ENCODE results near the gene IGSF21.

Gene IGSF21

DNA sequence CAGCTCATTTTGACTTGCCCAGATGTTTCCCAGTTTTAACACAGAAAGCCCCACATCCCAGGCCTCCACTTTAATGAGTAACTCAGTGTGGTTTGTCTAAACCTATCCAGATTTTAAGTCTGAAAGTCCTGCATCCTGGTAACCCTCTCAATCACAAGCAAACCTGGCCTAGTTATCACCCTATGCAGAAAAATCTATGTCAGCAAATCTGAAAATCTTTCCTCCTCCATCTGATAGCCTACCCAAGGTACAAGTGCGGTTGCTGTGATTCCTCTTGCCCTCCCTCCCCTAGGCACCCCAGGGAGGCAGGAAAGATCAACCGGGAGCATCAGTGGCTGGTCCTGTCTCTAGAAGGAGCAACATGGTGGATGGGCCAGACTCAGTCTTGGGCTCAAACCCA is 163.7 kb downstream of the IGSF21 start:
- no peak for DNase-seq

DNA sequence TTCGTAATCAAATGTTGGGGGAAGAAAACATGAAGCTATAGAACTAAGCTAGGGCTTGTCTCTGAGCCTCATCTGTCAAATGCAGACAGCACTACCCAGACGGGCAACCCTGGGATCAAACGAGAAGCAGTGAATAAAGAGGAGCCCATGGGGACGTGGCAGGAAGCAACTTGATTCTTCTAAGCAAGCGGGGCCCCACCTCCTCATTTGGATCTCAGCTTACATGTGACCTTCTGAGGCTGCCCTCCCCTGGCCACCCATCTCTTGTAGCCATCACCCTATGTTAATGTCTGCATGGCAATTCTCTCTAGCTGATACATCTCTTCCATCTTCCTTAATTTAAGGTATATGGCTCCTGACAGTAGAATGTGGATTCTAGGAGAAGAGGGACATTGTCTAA is 171.3 kb downstream of the IGSF21 start:
- no peak for DNase-seq

DNA sequence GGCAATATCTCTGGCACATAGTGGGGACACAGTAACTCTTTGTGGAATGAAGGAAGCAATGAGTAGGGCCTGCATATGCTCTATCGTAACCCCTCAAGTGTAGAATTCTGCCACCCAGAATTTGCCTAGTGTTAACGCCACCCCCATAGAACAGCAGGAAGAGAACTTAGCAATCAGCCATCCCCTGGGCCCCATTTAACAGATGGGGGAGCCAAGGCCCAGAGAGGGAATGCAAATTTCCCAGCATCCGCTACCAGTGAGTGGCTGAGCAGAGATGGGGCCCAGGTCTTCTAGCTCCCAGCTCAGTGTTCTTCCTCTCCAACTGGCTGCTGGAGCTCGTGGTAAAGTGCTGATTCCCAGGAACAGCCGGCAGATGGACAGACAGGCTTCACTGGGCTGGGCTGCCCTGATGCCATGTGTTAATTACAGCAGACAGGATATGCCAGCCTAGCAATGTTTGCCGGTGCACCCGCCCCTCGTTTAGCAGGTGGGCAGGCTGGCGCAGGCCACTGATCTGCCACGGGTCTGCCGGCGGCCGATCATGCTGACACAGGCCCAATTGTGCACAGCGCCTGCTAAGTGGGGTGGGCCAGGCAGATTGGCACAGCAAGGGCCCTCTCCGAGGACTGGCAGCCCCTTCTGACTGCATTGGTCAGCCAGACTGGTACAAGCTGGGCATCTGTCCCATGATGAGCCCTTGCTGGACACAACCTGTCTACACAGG is 171.9 kb downstream of the IGSF21 start:
- DNase-seq = no peak

DNA sequence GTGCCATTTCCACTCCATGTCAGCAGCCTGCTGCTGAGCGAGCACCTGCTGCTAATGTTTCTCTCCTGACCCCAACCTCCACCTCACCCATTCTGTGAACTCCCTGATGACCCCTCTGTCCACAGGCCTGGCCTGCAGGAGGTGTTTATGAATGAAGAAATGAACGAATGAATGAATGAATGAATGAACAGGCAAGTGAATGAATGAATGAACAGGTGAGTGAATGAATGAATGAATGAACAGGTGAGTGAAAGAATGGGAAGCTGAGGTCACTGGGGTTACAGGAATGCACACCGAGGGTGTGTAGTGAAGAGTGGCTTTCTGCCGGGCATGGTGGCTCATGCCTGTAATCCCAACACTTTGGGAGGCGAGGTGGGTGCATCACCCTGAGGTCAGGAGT is 173.4 kb downstream of the IGSF21 start:
- DNase-seq = no peak

DNA sequence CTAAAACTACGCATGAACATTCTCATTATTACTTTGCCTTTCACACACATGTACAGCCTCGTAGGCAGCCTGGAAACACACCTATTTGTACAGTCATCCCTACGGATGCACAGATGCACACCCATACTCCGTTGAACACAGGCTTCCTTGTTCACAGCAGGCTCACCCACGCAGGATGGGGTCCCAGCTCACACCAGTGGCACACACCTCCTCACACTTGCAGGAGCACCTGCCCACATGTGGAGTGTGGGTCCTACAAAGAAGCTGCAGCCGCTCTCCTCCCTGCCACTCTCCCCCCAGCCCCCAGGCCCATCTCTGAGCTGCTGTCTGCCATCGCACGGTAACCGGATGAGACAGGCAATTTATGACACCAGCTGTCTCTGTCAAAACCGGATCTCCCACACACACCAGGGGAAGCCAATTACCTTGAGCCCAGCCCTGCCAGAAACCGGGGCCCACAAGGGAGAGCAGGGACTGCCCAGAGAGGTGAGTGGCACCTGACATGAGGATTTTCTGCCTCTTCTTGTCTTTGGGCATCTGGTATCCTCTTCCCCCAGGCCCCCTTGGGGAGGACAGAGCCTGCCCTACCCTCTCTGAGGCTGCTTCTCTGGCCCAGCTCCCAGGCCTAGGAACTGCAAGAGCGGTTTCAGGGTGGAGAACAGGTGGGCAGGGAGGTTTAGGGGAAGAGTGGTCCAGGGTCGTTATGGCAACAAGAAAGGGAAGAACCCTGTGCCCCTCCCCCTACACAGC is 175.4 kb downstream of the IGSF21 start:
- DNase-seq = no peak

DNA sequence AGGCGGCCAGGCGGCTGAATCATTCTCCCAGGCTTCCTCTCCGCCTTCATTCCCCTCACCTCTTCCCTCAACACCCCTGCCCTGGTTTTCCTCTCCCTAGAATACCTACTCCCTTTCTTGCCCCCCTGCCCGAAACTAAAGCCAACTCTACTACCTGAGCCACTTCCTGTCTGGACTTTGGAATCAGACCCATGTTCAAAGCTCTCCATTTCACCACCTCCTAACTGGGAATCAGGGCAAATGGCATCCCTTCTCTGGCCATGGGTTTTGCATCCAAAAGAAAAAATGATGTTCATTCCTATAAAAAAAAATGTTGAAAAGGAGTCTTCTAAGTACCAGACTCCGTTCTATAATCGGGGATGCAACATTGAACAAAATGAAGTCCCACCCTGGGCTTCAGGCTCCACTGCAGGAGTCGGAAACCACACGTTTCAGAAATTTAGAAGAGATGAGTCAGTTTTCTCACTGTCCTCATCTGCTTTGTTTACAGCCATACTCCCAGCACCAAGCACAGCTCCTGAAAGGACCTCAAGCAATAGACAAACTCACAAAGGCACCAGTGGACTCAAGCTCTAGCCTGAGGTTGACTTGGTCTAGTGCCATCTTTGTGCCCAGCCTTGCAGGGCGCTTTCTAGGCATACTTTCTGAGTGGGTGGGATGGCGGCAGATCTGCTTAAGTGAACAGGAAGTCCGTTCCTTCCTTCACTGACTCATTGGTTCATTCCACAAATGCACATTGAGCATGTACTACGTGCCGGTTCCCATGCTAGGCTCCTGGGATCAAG is 176.2 kb downstream of the IGSF21 start:
- DNase-seq = no peak

DNA sequence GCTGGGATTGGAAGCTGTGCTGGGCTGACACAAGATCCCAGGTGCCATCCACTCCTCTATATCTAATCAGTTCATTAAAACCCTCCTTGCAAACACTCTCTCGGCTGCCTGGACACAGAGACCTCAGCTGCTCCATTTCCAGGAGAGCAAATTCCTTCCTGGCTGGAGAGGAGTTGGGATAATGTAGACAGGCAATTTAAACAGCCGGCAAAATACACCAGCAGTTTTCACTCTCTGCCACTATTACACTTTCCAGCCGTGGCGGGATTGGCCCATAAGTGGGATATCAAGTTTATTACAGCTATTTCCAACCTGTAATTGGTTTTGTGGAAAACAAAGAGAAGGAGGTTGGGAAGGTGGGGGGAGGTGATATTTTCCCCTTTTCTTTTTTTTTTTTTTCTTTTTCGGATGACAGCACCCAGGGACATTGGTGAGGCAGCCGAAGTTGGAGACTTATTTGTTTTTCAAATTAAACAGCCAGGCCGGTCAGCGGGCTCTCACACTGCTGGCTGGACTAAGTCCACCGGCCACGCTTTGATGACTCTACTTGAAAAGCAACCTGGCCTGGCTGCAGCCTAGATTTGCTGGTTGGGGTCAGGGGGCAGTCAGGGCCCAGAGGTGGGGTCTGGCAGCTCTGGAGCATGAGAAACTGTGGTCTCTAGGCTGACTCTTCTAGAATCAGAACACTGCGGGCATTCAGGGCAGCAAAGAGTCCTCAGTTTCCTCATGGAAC is 177.4 kb downstream of the IGSF21 start:
- no peak for DNase-seq

DNA sequence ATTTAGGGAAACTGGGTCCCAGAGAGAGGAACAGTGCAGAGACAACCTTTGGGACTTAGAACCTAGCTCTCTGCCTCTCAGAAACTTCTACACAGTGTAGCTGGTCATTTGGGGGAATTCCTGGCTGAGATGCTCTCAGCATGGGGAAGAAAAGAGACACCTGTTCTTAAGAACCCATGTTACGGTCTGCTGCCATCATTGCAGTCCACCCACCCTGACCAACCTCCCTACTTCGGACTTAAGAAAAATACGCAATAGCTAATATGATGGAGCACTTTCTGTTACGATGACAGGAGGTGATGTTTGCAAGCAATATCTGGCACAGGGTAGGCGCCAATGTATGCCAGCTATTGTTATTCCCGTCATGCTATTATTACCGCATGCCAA is 177.9 kb downstream of the IGSF21 start:
- no peak for DNase-seq

DNA sequence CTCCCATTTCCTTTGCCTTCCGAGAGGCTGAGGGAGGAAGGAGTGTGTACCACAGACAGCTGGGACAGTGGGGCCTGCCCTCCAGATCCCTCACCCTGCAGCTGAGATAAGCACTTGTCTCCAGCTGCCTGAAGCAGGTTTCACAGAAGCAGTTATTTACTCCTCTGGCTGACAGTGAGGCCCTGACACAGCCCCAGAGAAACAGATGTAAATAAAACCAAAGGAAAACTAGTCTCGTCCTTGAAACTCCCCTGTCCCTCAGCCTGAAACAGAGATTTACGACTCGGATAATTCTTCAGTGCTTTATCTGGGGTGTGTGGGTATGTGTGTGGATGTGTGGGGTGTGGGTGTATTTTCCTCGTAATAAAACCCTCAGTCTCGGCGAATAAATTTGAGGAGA is 181.1 kb downstream of the IGSF21 start:
- DNase-seq = no peak

DNA sequence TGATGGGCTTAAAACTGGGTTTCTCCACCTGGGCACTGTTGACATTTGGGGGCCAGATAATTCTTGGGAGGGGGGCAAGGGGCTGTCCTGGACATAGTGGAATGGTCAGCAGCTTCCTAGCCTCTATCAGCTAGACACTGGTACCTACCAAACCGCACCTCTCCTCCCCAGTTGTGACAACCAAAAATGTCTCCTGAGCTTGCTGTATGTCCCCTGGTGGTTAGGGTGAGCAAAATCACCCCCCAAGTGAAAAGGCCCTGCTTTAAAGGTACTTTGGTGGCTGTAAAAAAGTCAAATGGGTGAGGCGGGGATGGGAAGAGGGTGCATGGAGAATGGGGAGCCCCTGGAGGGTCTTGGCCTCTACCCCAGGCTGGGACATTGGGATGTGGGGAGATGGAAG is 182.0 kb downstream of the IGSF21 start:
- no peak for DNase-seq

DNA sequence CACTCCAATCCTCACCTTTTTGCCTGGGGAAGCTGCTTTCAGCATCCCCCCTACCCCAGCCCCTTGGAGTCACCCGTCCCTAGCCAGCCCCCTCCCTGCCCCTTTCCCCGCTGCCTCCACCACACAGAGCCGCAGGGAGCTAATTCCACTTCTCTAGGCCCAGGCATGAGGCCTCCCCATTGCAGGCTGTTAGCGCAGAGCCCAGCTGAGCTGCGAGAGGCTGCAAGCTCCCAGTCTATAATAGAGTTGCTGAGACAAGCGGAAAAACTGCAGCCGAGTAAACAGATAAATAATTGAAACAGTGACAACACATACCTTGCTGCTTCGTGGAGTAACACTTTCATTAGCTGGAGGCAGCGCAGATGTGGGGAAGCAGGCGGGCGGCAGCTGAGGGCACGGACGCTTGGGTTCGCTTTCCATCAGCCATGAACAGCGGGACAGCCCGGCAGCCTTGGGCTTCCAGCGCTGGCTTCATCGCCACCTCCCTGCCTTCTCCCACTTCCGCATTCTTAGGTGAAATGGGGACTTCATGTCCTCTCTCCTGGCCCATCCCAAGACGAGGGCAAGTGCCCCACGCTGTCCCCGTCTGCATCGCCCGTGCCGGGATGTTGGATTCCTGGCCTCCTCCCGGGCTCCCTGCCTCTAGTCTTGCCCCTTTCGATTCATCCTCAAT is 183.3 kb downstream of the IGSF21 start:
- DNase-seq = no peak

DNA sequence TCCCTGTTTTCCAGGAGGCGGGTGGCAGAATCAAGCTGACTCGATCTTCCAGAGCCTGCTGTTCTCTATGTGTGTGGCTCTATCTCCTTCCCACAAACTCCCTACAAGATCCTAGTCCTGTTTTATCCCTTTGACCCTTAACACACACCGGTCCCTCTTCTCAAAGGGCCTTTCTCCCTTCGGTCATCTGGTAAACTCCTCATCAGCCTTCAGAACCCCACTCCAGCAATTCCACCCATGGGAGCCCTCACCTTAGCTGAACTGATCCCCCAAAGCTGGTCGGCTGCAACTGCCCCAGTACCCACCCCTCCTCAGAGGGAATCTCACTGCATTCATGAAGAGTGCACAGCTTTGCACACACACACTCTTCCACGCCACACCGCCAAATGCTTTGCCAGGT is 184.9 kb downstream of the IGSF21 start:
- DNase-seq = no peak

DNA sequence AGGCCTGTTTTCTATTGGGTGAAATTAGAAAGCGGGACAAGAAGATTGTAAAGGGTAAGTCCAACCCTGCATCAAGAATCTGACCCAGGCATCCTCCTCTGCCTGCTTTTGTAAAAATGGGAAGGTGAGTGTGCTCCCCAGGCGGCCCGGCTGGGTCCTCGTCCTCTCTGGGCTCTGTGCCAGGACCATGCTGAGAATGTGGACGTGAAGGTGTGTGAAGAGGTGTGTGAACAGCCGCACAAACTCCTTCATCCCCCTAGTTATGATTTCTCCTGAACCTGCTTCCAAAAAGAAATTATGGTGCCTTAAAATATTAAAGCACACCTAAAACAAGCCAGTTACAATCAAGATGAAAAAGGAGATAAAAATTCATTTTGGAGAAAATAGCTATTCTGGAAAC is 185.7 kb downstream of the IGSF21 start:
- no peak for DNase-seq

DNA sequence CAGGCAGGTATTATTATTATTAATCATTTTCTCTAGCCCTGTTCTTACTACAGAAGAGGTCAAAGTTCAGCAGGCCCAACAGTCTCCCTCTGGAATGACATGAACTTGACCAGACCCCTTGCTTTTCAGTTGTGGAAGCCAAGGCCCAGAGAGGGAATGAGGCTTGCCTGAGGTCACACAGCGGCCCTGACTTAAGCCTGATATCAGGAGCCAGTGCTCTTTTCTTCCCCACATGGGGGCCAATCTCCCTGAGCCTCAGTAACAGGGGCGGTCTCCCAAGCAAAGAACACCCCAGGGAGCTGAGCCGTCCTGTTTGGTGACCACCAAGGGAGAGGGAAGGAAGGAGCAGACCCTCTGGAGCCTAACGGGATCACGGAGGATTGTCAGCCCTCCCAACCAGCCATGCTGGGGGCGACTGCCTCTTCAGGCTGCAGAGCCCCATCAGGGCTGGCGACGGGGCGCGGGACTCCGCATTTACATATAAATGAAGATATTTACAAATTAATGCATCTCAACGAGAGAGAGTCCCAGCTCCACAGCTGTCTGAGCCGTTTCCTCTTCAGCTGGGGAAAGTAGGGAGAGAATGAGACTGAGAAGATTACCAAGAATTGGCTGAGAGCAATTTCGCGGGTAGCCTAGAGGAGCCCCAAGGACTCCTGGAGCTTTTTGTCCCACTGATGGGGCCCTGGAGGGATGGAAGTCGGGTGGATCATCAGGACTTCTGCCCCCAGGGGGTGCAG is 187.0 kb downstream of the IGSF21 start:
- no peak for DNase-seq

DNA sequence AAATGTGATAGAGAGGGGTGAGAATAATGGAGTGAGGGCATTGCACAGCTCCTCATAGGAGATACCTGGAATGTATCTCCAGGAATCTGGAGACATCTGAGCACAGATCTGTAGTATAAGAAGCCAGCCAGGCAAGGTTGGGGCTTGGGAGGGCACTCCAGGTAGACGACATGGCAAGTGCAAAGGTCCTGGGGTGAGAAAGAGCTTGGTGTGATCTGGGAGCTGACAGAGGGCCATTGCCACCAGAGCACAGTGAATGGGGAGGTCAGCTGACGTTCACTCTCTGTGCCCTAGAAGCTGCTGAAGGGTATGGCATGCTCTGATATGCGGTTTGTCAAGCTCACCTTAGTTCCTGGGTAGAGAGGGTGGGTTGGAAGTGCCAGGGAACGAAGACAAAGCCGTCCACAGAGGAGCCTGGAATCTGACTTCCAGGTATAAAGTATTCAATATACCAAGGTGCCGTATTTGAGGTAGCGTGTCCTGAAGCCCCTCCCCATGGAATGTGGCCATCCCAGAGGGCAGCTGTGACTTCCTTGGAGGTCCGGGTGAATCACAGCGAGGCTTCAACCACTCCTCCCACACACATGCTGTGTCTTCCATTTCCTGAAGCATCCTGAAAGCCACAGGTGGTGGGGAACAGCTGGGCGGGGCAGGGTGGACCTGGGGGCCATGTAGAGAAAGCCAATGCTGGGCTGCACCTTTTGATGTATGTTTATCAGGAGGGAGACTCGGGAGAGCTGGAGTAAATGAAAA is 190.5 kb downstream of the IGSF21 start:
- no peak for DNase-seq

DNA sequence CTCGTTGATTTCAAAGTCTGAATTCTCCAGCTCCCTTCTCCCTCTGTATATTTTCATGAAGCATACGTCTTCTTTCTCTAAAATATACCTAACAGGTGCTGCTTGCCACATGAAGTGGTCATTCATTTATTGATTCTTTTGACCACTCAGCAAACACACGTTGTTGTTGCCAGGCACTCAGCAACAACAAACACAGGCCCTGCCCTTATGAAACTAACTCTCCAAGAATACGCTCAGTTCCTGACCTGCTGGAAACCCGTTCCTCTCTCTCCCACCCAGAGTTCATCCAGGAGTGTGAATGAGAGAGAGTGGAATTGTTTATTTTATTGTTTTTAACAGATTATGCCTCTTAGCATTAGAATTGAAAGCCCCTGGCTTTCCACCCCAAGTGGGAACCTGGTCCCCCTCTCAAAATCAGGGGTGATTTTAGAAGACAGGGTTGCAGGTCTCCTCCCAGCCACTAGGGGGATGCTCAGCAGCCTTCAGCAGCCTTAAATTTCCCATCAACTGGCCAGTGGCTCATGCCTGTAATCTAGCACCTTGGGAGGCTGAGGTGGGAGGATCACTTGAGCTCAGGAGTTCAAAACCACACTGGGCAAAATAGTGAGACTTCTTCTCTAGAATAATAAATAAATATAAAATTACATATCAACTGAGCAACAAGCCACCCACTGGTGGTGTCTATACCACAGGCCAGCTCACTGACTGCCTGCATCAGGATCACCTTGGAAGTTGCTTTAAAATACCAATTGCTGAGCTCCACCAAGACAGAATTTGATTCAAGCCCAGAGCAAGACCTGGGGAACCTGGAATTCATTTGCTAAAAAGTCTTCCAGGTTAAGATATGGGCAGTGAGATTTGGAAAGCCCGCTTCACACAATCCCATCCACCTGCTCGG is 192.1 kb downstream of the IGSF21 start:
- no peak for DNase-seq

DNA sequence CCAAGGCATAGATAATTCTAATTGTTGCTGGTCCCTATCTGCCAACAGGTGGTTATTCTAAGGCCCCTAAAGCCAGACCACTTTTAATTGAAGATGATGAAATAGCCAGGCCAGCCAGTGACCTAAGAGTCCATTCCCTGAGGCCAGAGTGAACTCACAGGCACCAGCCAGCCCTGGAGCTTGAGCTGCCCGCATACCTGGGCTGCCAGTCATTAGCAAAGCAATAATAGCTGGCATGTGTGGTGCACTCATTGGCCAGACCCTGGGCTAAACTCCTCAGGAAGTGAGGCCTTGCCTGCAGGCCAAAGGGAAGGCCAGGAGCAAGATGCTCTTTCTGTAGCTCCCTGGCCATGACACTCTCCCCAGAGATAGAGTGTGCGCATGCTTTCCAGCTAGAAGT is 192.8 kb downstream of the IGSF21 start:
- no peak for DNase-seq

DNA sequence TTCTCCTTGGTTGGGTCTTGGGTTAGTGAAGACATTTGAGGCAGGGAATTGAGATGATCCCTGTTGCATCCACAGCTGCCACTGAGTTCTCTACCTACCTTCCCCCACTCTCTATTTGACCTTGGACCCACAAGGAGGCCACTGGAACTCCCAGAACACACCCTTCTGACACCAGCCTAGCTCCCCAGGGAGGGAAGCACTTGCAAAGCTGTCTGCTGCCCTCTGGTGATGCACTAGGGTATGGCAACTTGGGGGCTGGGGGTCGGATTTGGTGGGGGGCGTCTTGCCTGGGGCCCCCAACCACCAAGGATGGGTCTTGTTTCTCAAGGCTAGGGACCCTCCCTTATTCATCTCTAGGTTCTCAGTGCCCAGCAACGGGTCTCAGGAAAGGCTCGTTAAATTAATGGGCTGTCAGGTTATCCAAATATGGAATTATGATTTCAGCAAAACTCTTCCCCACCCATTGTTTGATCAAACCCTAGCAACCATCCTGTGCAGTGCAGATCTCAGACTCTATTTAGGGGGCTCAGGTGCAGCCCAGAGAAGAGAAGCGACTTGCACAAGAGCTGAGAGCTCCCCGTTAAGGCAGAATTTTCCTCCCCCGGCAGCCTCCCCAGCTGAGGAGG is 195.3 kb downstream of the IGSF21 start:
- DNase-seq = no peak

DNA sequence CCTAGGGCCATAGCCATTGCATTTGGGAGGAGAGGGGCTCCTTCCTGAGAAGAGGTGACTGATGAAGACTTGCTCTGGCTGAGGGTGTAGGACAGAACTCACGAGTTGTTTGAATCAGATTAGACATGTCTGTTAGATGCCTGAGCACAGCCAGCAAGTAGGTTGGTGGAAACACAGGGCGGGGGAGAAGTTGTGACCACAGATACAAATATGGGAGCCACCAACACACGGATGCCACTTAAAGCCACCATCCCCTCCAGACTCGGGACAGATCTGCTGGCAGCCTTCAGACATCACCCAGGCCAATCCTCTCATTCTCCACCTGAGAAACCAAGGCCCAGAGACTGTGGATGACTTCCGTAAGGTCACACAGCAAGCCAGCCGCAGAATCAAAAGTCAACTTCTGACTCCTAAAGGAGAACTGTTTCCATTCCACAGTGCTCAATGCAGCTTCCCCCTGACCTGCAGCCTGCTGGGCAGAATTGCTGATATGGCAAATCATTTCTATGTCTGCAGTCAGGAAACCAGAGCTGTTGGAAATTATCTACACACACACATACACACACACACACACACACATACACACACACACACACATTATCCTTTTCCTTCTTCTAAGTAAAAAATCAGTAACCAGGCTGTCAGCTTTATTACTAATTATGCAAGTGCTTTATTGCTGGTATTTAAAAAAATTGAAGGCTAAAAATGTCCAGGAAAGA is 196.7 kb downstream of the IGSF21 start:
- DNase-seq = no peak

Data from activated CD4-positive, alpha-beta T cell treated with anti-CD3 and anti-CD28 coated beads, Interleukin-2, amount 50 U/mL, for 1 hour (primary cell).